CD4-positive, alpha-beta T cell (primary cell): Measurements from ENCODE around the gene SRMS. TPM values are rescaled to one million over a fixed set of nuclear protein-coding genes. Genes with fewer than 3 reads are reported as not detected.
A peak's percentile ranks its signal among the peaks of the same experiment; 100 is the strongest.

Experiments
- ATAC-seq: fragments of 200-7000 bp; cut with Tn5 transposase; one replicate; pipeline ENCODE4 v1.10.0; 2022; ENCODE audit warnings: mild to moderate bottlenecking; ENCODE audit not compliant: poor library complexity
- CTCF ChIA-PET: fragments of 350-600 bp; sonication (Branson Sonifier 250); formaldehyde crosslinking; loops from one replicate; lab custom pipeline; 2021; ENCODE audit warnings: antibody characterized with exemption, inconsistent platforms; lab: Charles Lee
- POLR2A ChIA-PET: fragments of 350-600 bp; sonication (Branson Sonifier 250); formaldehyde crosslinking; loops from one replicate; lab custom pipeline; 2021; ENCODE audit warnings: antibody characterized with exemption, inconsistent platforms; lab: Charles Lee
- DNase-seq, 14 experiments: peaks; one replicate each; pipeline ENCODE4 v3.0.0-alpha.2; 2013 to 2020; ENCODE audit warnings: mixed read lengths in 2 of 14
- H3K27ac ChIP-seq, 2 donors: one replicate each; pipeline versions ENCODE4 v1.5.1 to v1.7.0; 2013; ENCODE audit warnings: low read length in 2 of 2, low read depth in 1 of 2, mild to moderate bottlenecking in 1 of 2
- H3K27me3 ChIP-seq, 2 experiments: 1 replicate in 1 of 2; 2 replicates in 1 of 2; pipeline versions ENCODE4 v1.6.1 to v1.7.0; 2013; ENCODE audit warnings: low read length in 2 of 2, control low read depth in 1 of 2, mild to moderate bottlenecking in 1 of 2, moderate library complexity in 1 of 2; ENCODE audit not compliant: insufficient read depth in 2 of 2, control insufficient read depth in 1 of 2
- H3K36me3 ChIP-seq: one replicate; pipeline ENCODE4 v1.6.1; 2013; ENCODE audit warnings: low read length, control low read depth; ENCODE audit not compliant: insufficient read depth
- H3K4me1 ChIP-seq: one replicate; pipeline ENCODE4 v1.6.1; 2013; ENCODE audit warnings: low read length, control low read depth; ENCODE audit not compliant: insufficient read depth
- H3K4me3 ChIP-seq: one replicate; pipeline ENCODE4 v1.5.1; 2013; ENCODE audit warnings: mild to moderate bottlenecking, low read length, moderate library complexity
- H3K9me3 ChIP-seq, 2 experiments: 1 replicate in 1 of 2; 2 replicates in 1 of 2; pipeline versions ENCODE4 v1.6.1 to v1.7.0; 2013; ENCODE audit warnings: low read length in 2 of 2, mild to moderate bottlenecking in 2 of 2, control low read depth in 1 of 2, moderate library complexity in 1 of 2; ENCODE audit not compliant: control insufficient read depth in 1 of 2, insufficient read depth in 1 of 2
- H3K27ac Mint-ChIP-seq: one replicate; pipeline ENCODE4 v1.8.0; 2020; ENCODE audit warnings: mixed read lengths
- H3K27me3 Mint-ChIP-seq: one replicate; pipeline ENCODE4 v1.8.0; 2021; ENCODE audit warnings: mixed read lengths
- H3K36me3 Mint-ChIP-seq: one replicate; pipeline ENCODE4 v1.8.0; 2021; ENCODE audit warnings: low read depth, mixed read lengths
- H3K4me1 Mint-ChIP-seq: one replicate; pipeline ENCODE4 v1.8.0; 2021; ENCODE audit warnings: low read depth, mixed read lengths
- H3K4me3 Mint-ChIP-seq: one replicate; pipeline ENCODE4 v1.8.0; 2020; ENCODE audit warnings: mild to moderate bottlenecking, mixed read lengths
- H3K9me3 Mint-ChIP-seq: one replicate; pipeline ENCODE4 v1.8.0; 2020; ENCODE audit warnings: mixed read lengths
- CTCF ChIP-seq: fragments of 200-600 bp; IDR thresholded peaks from one replicate; pipeline ENCODE4 v1.8.0; 2022; ENCODE audit warnings: antibody characterized with exemption, mild to moderate bottlenecking
- intact Hi-C, 2 experiments: fragments of 100-400 bp; cut with DNase I in 1 of 2; cut with micrococcal nuclease in 1 of 2; formaldehyde crosslinking; loops; one replicate each; pipeline versions ENCODE4 v1.15.1 to v1.9.0; 2023 to 2025; cut with DNase I, micrococcal nuclease
- total RNA-seq, 174 experiments: library from RNA in 2 of 174; stranded (reverse) in 2 of 174; gene quantifications; one replicate each; pipeline ENCODE4 v1.2.3 and lab custom pipeline; 2021 to 2026

SRMS gene
- total RNA-seq, 2 experiments from 2014 or later = not detected

- TF ChIP-seq CTCF = peak; percentile 63
- Histone ChIP-seq H3K27ac (no peak overlapping the region), H3K9me3 (no peaks in the 10 kb centered on the region), H3K4me3 (no peak overlapping the region), H3K4me1 (peaks cover 10% of the 10 kb centered on the region), H3K27me3 (no peaks in the 10 kb centered on the region), H3K36me3 (no peaks in the 10 kb centered on the region)
- Mint-ChIP-seq H3K9me3 (no peaks in the 10 kb centered on the region), H3K27ac (peak overlapping the region; percentile 19), H3K36me3 (no peaks in the 10 kb centered on the region), H3K27me3 (no peaks in the 10 kb centered on the region), H3K4me1 (peaks cover 20% of the 10 kb centered on the region), H3K4me3 (no peak overlapping the region)
- intact Hi-C loops = loop anchor here (1.0 to 5.0 kb wide), 9 partner anchors 41 to 391 kb away; partner anchors contain the start of gene ARFRP1 (in 1 of the 2)
- POLR2A ChIA-PET = interaction anchor here (0.9 to 2.7 kb wide), 4 partner anchors 43 to 284 kb away, joined by 3 to 10 read pairs (median 3); partner anchors contain the start of genes SLC2A4RG and TPD52L2
- CTCF ChIA-PET = interaction anchor here (0.9 to 1.5 kb wide), 3 partner anchors 13 to 77 kb away, joined by 3 to 8 read pairs (median 3); partner anchors contain the start of gene RTEL1
- peak; percentile 62 to 87 (median 76) for DNase-seq
- peak; percentile 99 for ATAC-seq
Measured at GRCh38 chr20:63580796-63581461, 33.4 kb upstream of the SRMS start.

GRCh38 chr20:63579017-63579694, 31.6 kb upstream of the SRMS start:
- no peak for DNase-seq
- no peaks in the 10 kb centered on the region for H3K9me3 Mint-ChIP-seq
- TF ChIP-seq CTCF = no peak
- H3K27ac Mint-ChIP-seq = no peak overlapping the region
- ChIA-PET POLR2A (interaction anchor here (1.5 kb wide), 1 partner anchor 42 kb away, joined by 4 read pairs; the partner anchor contains the start of gene PTK6), CTCF (no interaction called here)
- no peaks in the 10 kb centered on the region for H3K36me3 Mint-ChIP-seq
- Histone ChIP-seq H3K36me3 (no peaks in the 10 kb centered on the region), H3K27me3 (no peaks in the 10 kb centered on the region), H3K4me1 (peaks cover 17% of the 10 kb centered on the region), H3K27ac (no peak overlapping the region), H3K4me3 (no peak overlapping the region), H3K9me3 (no peaks in the 10 kb centered on the region)
- ATAC-seq = no peak
- peaks cover 15% of the 10 kb centered on the region for H3K4me1 Mint-ChIP-seq
- intact Hi-C loops = loop anchor here in 1 of 2 experiments (2.0 kb wide), 1 partner anchor 40 kb away; no protein-coding TSS in a partner anchor
- H3K4me3 Mint-ChIP-seq = no peak overlapping the region
- no peaks in the 10 kb centered on the region for H3K27me3 Mint-ChIP-seq

- Mint-ChIP-seq H3K27ac (no peak overlapping the region), H3K4me1 (peaks cover 15% of the 10 kb centered on the region), H3K4me3 (no peak overlapping the region), H3K9me3 (no peaks in the 10 kb centered on the region), H3K36me3 (no peaks in the 10 kb centered on the region), H3K27me3 (no peaks in the 10 kb centered on the region)
- peaks cover 21% of the 10 kb centered on the region for H3K4me1 ChIP-seq
- DNase-seq (peak in 1 of 14 experiments; percentile 22), ATAC-seq (no peak)
- no peak overlapping the region for H3K27ac ChIP-seq
- H3K9me3 ChIP-seq = no peaks in the 10 kb centered on the region
- ChIA-PET CTCF (no interaction called here), POLR2A (interaction anchor here (0.8 to 1.5 kb wide), 2 partner anchors 10 to 41 kb away, joined by 4 read pairs; partner anchors contain the start of gene PTK6)
- H3K36me3 ChIP-seq = no peaks in the 10 kb centered on the region
- no peak overlapping the region for H3K4me3 ChIP-seq
- no peaks in the 10 kb centered on the region for H3K27me3 ChIP-seq
- intact Hi-C loops = loop anchor here in 1 of 2 experiments (2.0 kb wide), 1 partner anchor 40 kb away; no protein-coding TSS in a partner anchor
- TF ChIP-seq CTCF = no peak
Measured at GRCh38 chr20:63578224-63579016, 30.9 kb upstream of the SRMS start.
